GM18951 (cell line): ENCODE data around the gene TTLL7.

Experiments used
- POLR2A ChIP-seq: IDR thresholded peaks from 4 replicates; pipeline ENCODE4 v1.6.1; 2011; ENCODE audit warnings: mild to moderate bottlenecking; ENCODE audit not compliant: insufficient read length, insufficient read depth; ENCODE audit errors: extremely low read depth
- in situ Hi-C: fragments of 300-500 bp; cut with MboI; formaldehyde crosslinking; loops from one replicate; pipeline ENCODE4 v1.12.0; 2022; ENCODE audit warnings: low sequenced_read_pairs, mixed read lengths, inconsistent platforms; ENCODE audit not compliant: unreplicated experiment

TTLL7 gene

DNA sequence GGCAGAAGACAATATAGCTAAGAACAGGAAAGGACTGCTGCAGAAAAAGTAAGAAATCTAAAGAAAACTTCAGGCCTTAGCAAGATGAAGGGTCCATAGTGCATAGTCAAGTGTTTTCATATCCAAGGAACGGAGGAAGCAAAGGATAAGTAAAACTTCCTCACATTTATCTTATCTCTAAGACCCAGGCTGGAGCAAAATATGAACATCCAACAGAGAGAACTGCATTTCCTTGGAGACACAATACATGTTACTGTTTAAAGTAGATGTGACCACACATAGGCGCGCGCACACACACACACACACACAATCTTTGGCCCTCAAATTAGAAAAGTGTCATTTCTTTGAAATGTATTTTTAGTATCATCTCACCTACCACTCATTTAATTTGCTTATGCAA lies 66.7 kb downstream of the TTLL7 start:
- in situ Hi-C loops, result loop anchor here (25.0 kb wide), 2 partner anchors 180 to 480 kb away; no protein-coding TSS in a partner anchor
- TF ChIP-seq POLR2A, result no peak

- no peak for TF ChIP-seq POLR2A
- in situ Hi-C loops, result loop anchor here (25.0 kb wide), 2 partner anchors 181 to 481 kb away; no protein-coding TSS in a partner anchor
Measured at GRCh38 chr1:83931658-83932253, 67.2 kb downstream of the TTLL7 start.

- no peak for TF ChIP-seq POLR2A
- in situ Hi-C loops, result loop anchor here (25.0 kb wide), 2 partner anchors 183 to 483 kb away; no protein-coding TSS in a partner anchor
Measured at GRCh38 chr1:83929184-83929583, 69.7 kb downstream of the TTLL7 start.

- in situ Hi-C loops, result loop anchor here (25.0 kb wide), 2 partner anchors 184 to 484 kb away; no protein-coding TSS in a partner anchor
- no peak for TF ChIP-seq POLR2A
Measured at GRCh38 chr1:83928396-83928795, 70.5 kb downstream of the TTLL7 start.

- TF ChIP-seq POLR2A, result no peak
- in situ Hi-C loops, result loop anchor here (25.0 kb wide), 2 partner anchors 185 to 485 kb away; no protein-coding TSS in a partner anchor
Measured at GRCh38 chr1:83927701-83928100, 71.2 kb downstream of the TTLL7 start.

DNA sequence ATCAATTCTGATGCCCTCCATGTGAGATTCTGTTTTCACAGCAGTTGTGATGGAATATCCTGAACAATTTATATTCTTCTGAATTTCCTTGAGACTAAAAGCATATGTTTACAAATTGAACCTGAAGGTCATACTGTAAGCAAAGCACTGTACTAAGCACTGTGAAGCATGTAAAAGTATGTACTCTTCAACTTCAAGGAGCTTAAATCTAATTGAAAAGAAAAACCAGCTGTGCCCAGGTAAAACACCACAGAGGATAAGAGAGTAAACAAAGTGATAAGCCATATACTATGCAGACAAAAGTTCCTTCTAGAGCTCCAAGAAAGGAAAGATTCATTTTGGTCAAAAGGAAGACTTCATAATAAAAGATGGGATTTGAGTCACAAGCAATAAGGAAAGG lies 71.9 kb downstream of the TTLL7 start:
- TF ChIP-seq POLR2A, result no peak
- in situ Hi-C loops, result loop anchor here (25.0 kb wide), 2 partner anchors 185 to 485 kb away; no protein-coding TSS in a partner anchor

- in situ Hi-C loops, result loop anchor here (25.0 kb wide), 2 partner anchors 714 to 839 kb away; no protein-coding TSS in a partner anchor
- TF ChIP-seq POLR2A, result no peak
Measured at GRCh38 chr1:83923553-83923952, 75.4 kb downstream of the TTLL7 start.

DNA sequence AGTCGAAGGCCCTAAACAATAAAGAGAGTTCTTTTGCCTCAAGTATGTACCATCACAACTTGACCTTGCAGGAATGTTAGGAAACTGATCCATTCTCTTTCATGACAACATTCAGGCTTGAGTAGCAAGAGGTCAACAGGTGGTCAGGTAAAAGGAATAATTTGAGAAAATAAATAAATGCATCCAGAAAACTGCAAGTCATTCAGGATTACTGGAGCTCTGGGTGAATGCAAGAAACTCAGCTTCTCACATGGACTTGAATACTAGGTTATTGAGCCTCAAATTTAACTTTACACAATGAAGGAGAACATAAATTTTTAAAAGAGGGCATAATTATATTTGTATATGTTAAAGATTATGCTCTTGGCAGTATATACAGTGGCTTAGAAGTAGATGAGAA lies 76.5 kb downstream of the TTLL7 start:
- no peak for TF ChIP-seq POLR2A
- in situ Hi-C loops, result loop anchor here (25.0 kb wide), 2 partner anchors 715 to 840 kb away; no protein-coding TSS in a partner anchor

GRCh38 chr1:83920320-83920719 lies 78.6 kb downstream of the TTLL7 start:
- TF ChIP-seq POLR2A, result no peak
- in situ Hi-C loops, result loop anchor here (25.0 kb wide), 2 partner anchors 717 to 842 kb away; no protein-coding TSS in a partner anchor

DNA sequence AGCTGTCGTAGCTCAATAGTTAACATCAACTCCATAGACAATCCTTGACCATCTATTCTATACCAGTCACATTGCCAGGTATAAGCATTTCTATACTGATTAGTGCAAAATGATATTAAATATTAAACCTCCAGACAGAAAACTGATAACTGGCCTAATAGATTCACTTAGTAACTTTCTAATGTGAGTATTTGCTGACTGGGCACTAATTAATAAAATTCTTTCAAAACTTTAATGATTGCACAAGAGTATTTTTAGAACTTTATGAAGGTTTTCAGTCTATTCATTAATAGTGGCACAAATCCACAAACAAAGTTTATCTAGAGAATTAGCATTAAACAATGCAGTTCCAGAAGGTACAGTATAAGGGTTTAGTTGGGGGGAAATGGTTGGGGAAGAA lies 79.1 kb downstream of the TTLL7 start:
- no peak for TF ChIP-seq POLR2A
- in situ Hi-C loops, result loop anchor here (25.0 kb wide), 2 partner anchors 717 to 842 kb away; no protein-coding TSS in a partner anchor

DNA sequence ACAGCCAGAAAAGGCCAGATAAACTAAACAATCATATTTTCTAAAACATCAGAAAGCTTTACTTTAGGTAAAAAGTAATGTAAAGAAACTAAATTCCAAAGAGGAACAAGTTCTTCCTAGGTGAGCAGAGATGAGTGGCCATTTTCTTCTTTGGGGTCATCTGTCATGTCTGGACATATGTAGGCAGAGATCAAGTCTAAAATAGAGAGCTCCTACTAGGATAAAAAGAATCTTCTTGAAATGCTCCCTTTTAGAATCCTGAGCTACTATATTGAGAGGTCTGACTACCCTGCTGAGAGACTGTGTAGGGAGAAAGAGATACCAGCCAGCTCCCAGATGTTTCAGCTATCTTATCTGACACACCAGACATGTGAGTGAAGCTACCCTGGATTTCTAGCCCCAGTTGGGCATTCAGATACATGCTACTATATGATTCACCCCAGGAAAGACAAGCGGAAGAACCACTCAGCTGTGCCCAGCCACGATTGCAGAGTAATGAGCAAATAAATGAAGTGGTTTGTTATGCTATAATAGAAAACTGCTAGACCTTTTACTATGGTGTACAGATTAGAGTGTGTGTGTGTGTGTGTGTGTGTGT lies 80.1 kb downstream of the TTLL7 start:
- in situ Hi-C loops, result loop anchor here (25.0 kb wide), 2 partner anchors 719 to 844 kb away; no protein-coding TSS in a partner anchor

DNA sequence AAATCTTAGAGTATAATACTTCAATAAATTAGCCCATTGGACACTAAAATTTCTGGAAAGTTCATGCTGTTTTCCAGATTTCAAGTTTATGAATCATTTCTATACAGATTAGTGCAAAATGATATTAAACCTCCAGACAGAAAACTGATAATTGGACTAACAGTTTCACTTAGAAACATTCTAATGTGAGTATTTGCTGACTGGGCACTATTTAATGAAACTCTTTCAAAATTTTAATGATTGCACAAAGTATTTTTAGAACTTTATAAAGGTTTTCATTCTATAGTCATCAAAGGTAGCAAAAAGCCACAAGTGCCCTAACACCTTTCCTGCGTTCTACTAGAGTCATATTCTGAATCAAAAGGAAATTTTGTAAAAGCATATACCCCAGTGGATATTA lies 81.0 kb downstream of the TTLL7 start:
- TF ChIP-seq POLR2A, result no peak
- in situ Hi-C loops, result loop anchor here (25.0 kb wide), 2 partner anchors 719 to 844 kb away; no protein-coding TSS in a partner anchor

More for the DNA sequence above, 80.1 kb downstream of the TTLL7 start:
- no peak for TF ChIP-seq POLR2A

DNA sequence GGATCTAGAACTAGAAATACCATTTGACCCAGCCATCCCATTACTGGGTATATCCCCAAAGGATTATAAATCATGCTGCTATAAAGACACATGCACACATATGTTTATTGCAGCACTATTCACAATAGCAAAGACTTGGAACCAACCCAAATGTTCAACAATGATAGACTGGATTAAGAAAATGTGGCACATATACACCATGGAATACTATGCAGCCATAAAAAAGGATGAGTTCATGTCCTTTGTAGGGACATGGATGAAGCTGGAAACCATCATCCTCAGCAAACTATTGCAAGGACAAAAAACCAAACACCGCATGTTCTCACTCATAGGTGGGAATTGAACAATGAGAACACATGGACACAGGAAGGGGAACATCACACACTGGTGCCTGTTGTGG lies 82.8 kb downstream of the TTLL7 start:
- in situ Hi-C loops, result loop anchor here (25.0 kb wide), 2 partner anchors 721 to 846 kb away; no protein-coding TSS in a partner anchor

GRCh38 chr1:83912876-83913275 lies 86.1 kb downstream of the TTLL7 start:
- TF ChIP-seq POLR2A, result no peak
- in situ Hi-C loops, result loop anchor here (25.0 kb wide), 2 partner anchors 724 to 849 kb away; no protein-coding TSS in a partner anchor

DNA sequence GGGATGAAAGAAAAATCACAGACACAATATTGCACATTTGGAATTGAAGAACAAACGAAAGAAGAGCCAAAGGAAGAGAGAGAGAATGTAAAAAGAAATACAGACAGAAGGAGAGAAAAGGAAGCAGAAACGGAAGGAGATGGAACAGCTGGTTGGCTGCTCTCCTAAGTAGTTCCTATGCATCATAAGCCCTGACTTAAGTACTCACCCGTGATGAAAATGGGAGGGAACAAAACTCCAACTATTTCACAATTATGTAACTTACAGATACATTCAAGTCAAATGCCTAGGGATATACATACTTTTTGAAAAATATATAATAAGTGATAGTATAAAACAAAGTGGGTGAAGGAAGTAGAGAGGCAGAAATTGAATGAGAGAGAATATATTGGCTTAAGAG lies 88.5 kb downstream of the TTLL7 start:
- no peak for TF ChIP-seq POLR2A
- in situ Hi-C loops, result loop anchor here (25.0 kb wide), 2 partner anchors 727 to 852 kb away; no protein-coding TSS in a partner anchor
